ENCODE data around the gene HLF.
A peak's percentile ranks its signal among the peaks of the same experiment; 100 is the strongest.

Gene HLF

GRCh38 chr17:55300479-55301290 lies 35.9 kb downstream of the HLF start:
- TF ChIP-seq CTCF (IDR thresholded peaks at IDR 0.05; ENCODE audit: low read depth, low read length), result no peak
- no peak for DNase-seq (ENCODE audit: low read depth in 2 of 2)
- H3K4me3 ChIP-seq (replicated peaks in 1 of 2; ENCODE audit: low read depth in 2 of 2, low read length in 2 of 2), result no peak overlapping the region

GRCh38 chr17:55301521-55302406 lies 37.0 kb downstream of the HLF start:
- TF ChIP-seq CTCF (IDR thresholded peaks at IDR 0.05; ENCODE audit: low read depth, low read length), result no peak
- DNase-seq (ENCODE audit: low read depth in 2 of 2), result peak; percentile 9 to 34

GRCh38 chr17:55302407-55302787 lies 37.6 kb downstream of the HLF start:
- no peak for TF ChIP-seq CTCF (IDR thresholded peaks at IDR 0.05; ENCODE audit: low read depth, low read length)
- DNase-seq (ENCODE audit: low read depth in 2 of 2), result no peak
- H3K4me3 ChIP-seq (replicated peaks in 1 of 2; ENCODE audit: low read depth in 2 of 2, low read length in 2 of 2), result no peak overlapping the region

More at GRCh38 chr17:55301521-55302406, 37.0 kb downstream of the HLF start:
- no peak overlapping the region for H3K4me3 ChIP-seq (replicated peaks in 1 of 2; ENCODE audit: low read depth in 2 of 2, low read length in 2 of 2)

- DNase-seq (ENCODE audit: low read depth in 2 of 2), result no peak
- no peak overlapping the region for H3K4me3 ChIP-seq (replicated peaks in 1 of 2; ENCODE audit: low read depth in 2 of 2, low read length in 2 of 2)
- no peak for TF ChIP-seq CTCF (IDR thresholded peaks at IDR 0.05; ENCODE audit: low read depth, low read length)
Measured at GRCh38 chr17:55303008-55303493, 38.3 kb downstream of the HLF start.

GRCh38 chr17:55303701-55304145 lies 39.0 kb downstream of the HLF start:
- DNase-seq (ENCODE audit: low read depth in 2 of 2), result peak; percentile 17 to 32
- no peak for TF ChIP-seq CTCF (IDR thresholded peaks at IDR 0.05; ENCODE audit: low read depth, low read length)
- H3K4me3 ChIP-seq (replicated peaks in 1 of 2; ENCODE audit: low read depth in 2 of 2, low read length in 2 of 2), result no peak overlapping the region

- DNase-seq (ENCODE audit: low read depth in 2 of 2), result no peak
- no peak overlapping the region for H3K4me3 ChIP-seq (replicated peaks in 1 of 2; ENCODE audit: low read depth in 2 of 2, low read length in 2 of 2)
- no peak for TF ChIP-seq CTCF (IDR thresholded peaks at IDR 0.05; ENCODE audit: low read depth, low read length)
Measured at GRCh38 chr17:55304171-55304859, 39.6 kb downstream of the HLF start.
